Measurements from ENCODE around the gene SCNN1B.
"Not testable (repeated sequence)": the region's sequence is repeated elsewhere in the genome, so short reads cannot be mapped to it uniquely, and the experiment has no call there.

Gene SCNN1B

GRCh38 chr16:23290189-23291062 lies 11.7 kb upstream of the SCNN1B start:
- DNase-seq, result no peak

GRCh38 chr16:23293016-23293415 lies 9.1 kb upstream of the SCNN1B start:
- DNase-seq, result no peak

- no peak for DNase-seq
Measured at GRCh38 chr16:23294260-23294659, 7.8 kb upstream of the SCNN1B start.

GRCh38 chr16:23296994-23297393 lies 5.1 kb upstream of the SCNN1B start:
- DNase-seq, result no peak

GRCh38 chr16:23298290-23298915 lies 3.7 kb upstream of the SCNN1B start:
- DNase-seq, result no peak

GRCh38 chr16:23299815-23300214 lies 2.3 kb upstream of the SCNN1B start:
- not testable (repeated sequence) for DNase-seq

GRCh38 chr16:23301251-23302044 lies 654 bp upstream of the SCNN1B start:
- no peak for DNase-seq

GRCh38 chr16:23303685-23304084 lies 1.6 kb downstream of the SCNN1B start:
- DNase-seq, result no peak

- no peak for DNase-seq
Measured at GRCh38 chr16:23304620-23305019, 2.5 kb downstream of the SCNN1B start.

GRCh38 chr16:23306199-23307100 lies 4.3 kb downstream of the SCNN1B start:
- no peak for DNase-seq

- DNase-seq, result no peak
Measured at GRCh38 chr16:23310217-23310616, 8.1 kb downstream of the SCNN1B start.

GRCh38 chr16:23310744-23311143 lies 8.6 kb downstream of the SCNN1B start:
- DNase-seq, result no peak

GRCh38 chr16:23316232-23316631 lies 14.1 kb downstream of the SCNN1B start:
- DNase-seq, result no peak

GRCh38 chr16:23316634-23317265 lies 14.6 kb downstream of the SCNN1B start:
- DNase-seq, result no peak

GRCh38 chr16:23317266-23317661 lies 15.2 kb downstream of the SCNN1B start:
- no peak for DNase-seq

GRCh38 chr16:23317751-23318150 lies 15.6 kb downstream of the SCNN1B start:
- DNase-seq, result no peak

- no peak for DNase-seq
Measured at GRCh38 chr16:23318639-23319038, 16.5 kb downstream of the SCNN1B start.

- DNase-seq, result no peak
Measured at GRCh38 chr16:23319861-23320615, 17.9 kb downstream of the SCNN1B start.

- no peak for DNase-seq
Measured at GRCh38 chr16:23320693-23321092, 18.6 kb downstream of the SCNN1B start.

- no peak for DNase-seq
Measured at GRCh38 chr16:23321206-23321875, 19.2 kb downstream of the SCNN1B start.

All from effector CD4-positive, alpha-beta T cell (primary cell).